SU-DHL-6 (cell line): ENCODE measurements around the gene BTAF1.
"Not testable (repeated sequence)": the region's sequence is repeated elsewhere in the genome, so short reads cannot be mapped to it uniquely, and the experiment has no call there.

Source experiments
- H2AFZ ChIP-seq: fragments of 200-600 bp; sonication (generic); 2 replicates; pipeline ENCODE4 v1.6.1; 2014; ENCODE audit warnings: low read depth, mild to moderate bottlenecking, moderate library complexity, mixed read lengths, antibody characterized with exemption, low read length; ENCODE audit not compliant: severe bottlenecking
- H3F3A ChIP-seq: fragments of 200-600 bp; shearing (Covaris generic); 2 replicates; pipeline ENCODE4 v1.6.0; 2016; ENCODE audit warnings: antibody characterized with exemption, mild to moderate bottlenecking; ENCODE audit not compliant: insufficient read depth
- H3K27ac ChIP-seq: fragments of 200-600 bp; sonication (generic); 2 replicates; pipeline ENCODE4 v1.5.1; 2016; ENCODE audit warnings: low read depth, mild to moderate bottlenecking, low read length, moderate library complexity, mixed read lengths
- H3K27me3 ChIP-seq: fragments of 200-600 bp; sonication (generic), shearing (Covaris generic); 2 replicates; pipeline ENCODE4 v1.6.0; 2014; ENCODE audit warnings: mild to moderate bottlenecking, low read length
- H3K36me3 ChIP-seq: fragments of 200-600 bp; sonication (generic); 2 replicates; pipeline ENCODE4 v1.6.1; 2014; ENCODE audit warnings: mild to moderate bottlenecking, low read length, mixed read lengths
- H3K4me2 ChIP-seq: fragments of 300-600, 200-600 bp; shearing (Covaris generic), sonication (generic); 2 replicates; pipeline ENCODE4 v1.6.0; 2014; ENCODE audit warnings: low read length, low read depth, mild to moderate bottlenecking; ENCODE audit not compliant: poor library complexity, severe bottlenecking
- H3K4me3 ChIP-seq: fragments of 200-600 bp; sonication (generic); 2 replicates; pipeline ENCODE4 v1.5.1; 2014; ENCODE audit warnings: antibody characterized with exemption, low read length, mild to moderate bottlenecking, mixed read lengths; ENCODE audit not compliant: insufficient read depth, poor library complexity, severe bottlenecking
- H3K79me2 ChIP-seq: fragments of 200-600 bp; sonication (generic); 2 replicates; pipeline ENCODE4 v1.6.1; 2014; ENCODE audit warnings: mild to moderate bottlenecking, low read length, moderate library complexity; ENCODE audit not compliant: insufficient read depth
- H3K9ac ChIP-seq: fragments of 200-600 bp; sonication (generic); 2 replicates; pipeline ENCODE4 v1.7.0; 2014; ENCODE audit warnings: mild to moderate bottlenecking, low read length
- H3K9me2 ChIP-seq: fragments of 200-600 bp; sonication (generic); replicated peaks from 2 replicates; pipeline ENCODE4 v1.6.1; 2014; ENCODE audit warnings: low read length; ENCODE audit not compliant: insufficient read depth
- H3K9me3 ChIP-seq: fragments of 200-600 bp; sonication (generic); 2 replicates; pipeline ENCODE4 v1.6.1; 2014; ENCODE audit warnings: low read length, mixed read lengths; ENCODE audit not compliant: insufficient read depth
- H4K20me1 ChIP-seq: fragments of 200-600 bp; sonication (generic); 2 replicates; pipeline ENCODE4 v1.6.1; 2014; ENCODE audit warnings: low read depth, mild to moderate bottlenecking, antibody characterized with exemption, low read length, moderate library complexity, mixed read lengths
- CTCF ChIP-seq: fragments of 200-600 bp; sonication (generic); IDR thresholded peaks from one replicate; pipeline ENCODE4 v1.5.1; 2017; ENCODE audit warnings: antibody characterized with exemption, mild to moderate bottlenecking, low read length, moderate library complexity; ENCODE audit not compliant: insufficient read depth, poor library complexity, severe bottlenecking
- EZH2phosphoT487 ChIP-seq: fragments of 200-600 bp; sonication (generic), shearing (Covaris generic); conservative IDR thresholded peaks from 2 replicates; pipeline ENCODE4 v1.6.1; 2018; ENCODE audit warnings: mild to moderate bottlenecking, antibody characterized with exemption, low read length, moderate library complexity, mixed read lengths

The BTAF1 gene

DNA sequence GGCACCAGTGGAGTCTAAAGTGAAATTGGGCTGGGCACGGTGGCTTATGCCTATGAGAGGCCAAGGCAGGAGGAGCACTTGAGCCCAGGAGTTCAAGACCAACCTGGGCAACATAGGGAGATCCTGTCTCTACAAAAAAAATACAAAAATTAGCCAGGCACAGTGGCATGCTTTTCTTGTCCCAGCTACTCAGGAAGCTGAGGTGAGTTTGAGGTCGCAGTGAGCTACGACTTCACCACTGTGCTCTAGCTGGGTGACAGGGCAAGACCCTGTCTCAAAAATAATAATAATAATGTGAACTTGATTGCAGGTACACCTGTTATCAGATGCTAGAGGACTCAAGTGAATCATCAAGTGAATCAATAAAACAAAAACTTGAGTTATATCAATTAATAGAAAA lies 108.0 kb downstream of the BTAF1 start:
- Histone ChIP-seq H3K4me2 (no peak overlapping the region), H3K9me3 (no peaks in the 10 kb centered on the region), H3K9me2 (no peaks in the 10 kb centered on the region), H3K9ac (no peak overlapping the region), H3K27me3 (no peaks in the 10 kb centered on the region), H3K36me3 (peaks cover 32% of the 10 kb centered on the region; the same call in 1 of the 2 replicates), H2AFZ (no peak overlapping the region), H3K4me3 (no peak overlapping the region), H3K27ac (no peak overlapping the region), H3F3A (peaks cover 10% of the 10 kb centered on the region; the same call in 1 of the 2 replicates), H3K79me2 (no peaks in the 10 kb centered on the region), H4K20me1 (no peaks in the 10 kb centered on the region)
- no peak for TF ChIP-seq CTCF
- TF ChIP-seq EZH2phosphoT487 = no peak

- not testable (repeated sequence) for H3K4me2 ChIP-seq, H2AFZ ChIP-seq, H3K9me2 ChIP-seq, H3K9me3 ChIP-seq, H3F3A ChIP-seq, H3K9ac ChIP-seq, H4K20me1 ChIP-seq, H3K27ac ChIP-seq, H3K4me3 ChIP-seq, H3K79me2 ChIP-seq, H3K27me3 ChIP-seq
- H3K36me3 ChIP-seq = peaks cover 30% of the 10 kb centered on the region; the same call in 1 of the 2 replicates
Measured at GRCh38 chr10:92033070-92033469, 109.5 kb downstream of the BTAF1 start.

- Histone ChIP-seq H2AFZ (no peak overlapping the region), H3K36me3 (no peaks in the 10 kb centered on the region), H3K79me2 (no peaks in the 10 kb centered on the region), H3K9me3 (no peaks in the 10 kb centered on the region), H3K4me3 (no peak overlapping the region), H3K9ac (no peak overlapping the region), H3K27me3 (no peaks in the 10 kb centered on the region), H4K20me1 (no peaks in the 10 kb centered on the region), H3K9me2 (no peaks in the 10 kb centered on the region), H3K27ac (no peak overlapping the region), H3K4me2 (no peak overlapping the region), H3F3A (0 out of 2 replicates have a peak, but pooled peaks cover 3% of the 10 kb centered on the region)
- TF ChIP-seq EZH2phosphoT487 = no peak
- no peak for TF ChIP-seq CTCF
Measured at GRCh38 chr10:92038949-92039348, 115.4 kb downstream of the BTAF1 start.

GRCh38 chr10:92042541-92042940 lies 119.0 kb downstream of the BTAF1 start:
- no peaks in the 10 kb centered on the region for H3K9me3 ChIP-seq
- H3K4me3 ChIP-seq = no peak overlapping the region
- no peak overlapping the region for H3K4me2 ChIP-seq
- H3F3A ChIP-seq = no peaks in the 10 kb centered on the region
- H3K79me2 ChIP-seq = no peaks in the 10 kb centered on the region
- H3K9me2 ChIP-seq = no peaks in the 10 kb centered on the region
- H2AFZ ChIP-seq = no peak overlapping the region
- no peaks in the 10 kb centered on the region for H3K27me3 ChIP-seq
- no peaks in the 10 kb centered on the region for H3K36me3 ChIP-seq
- H3K9ac ChIP-seq = no peak overlapping the region
- H3K27ac ChIP-seq = no peak overlapping the region
- no peaks in the 10 kb centered on the region for H4K20me1 ChIP-seq
- TF ChIP-seq EZH2phosphoT487 (no peak), CTCF (no peak)
